Effector memory CD4-positive, alpha-beta T cell (primary cell): ENCODE measurements around the gene TSC22D4.

Source experiments
- DNase-seq, 3 donors: peaks; one replicate each; pipeline ENCODE4 v3.0.0-alpha.2; 2020
- H3K27ac ChIP-seq: 2 replicates; pipeline ENCODE4 v1.7.0; 2013; ENCODE audit warnings: mild to moderate bottlenecking, low read length, moderate library complexity; ENCODE audit not compliant: insufficient read depth, poor library complexity, severe bottlenecking
- H3K27me3 ChIP-seq: replicated peaks from 2 replicates; pipeline ENCODE4 v1.7.0; 2013; ENCODE audit warnings: mild to moderate bottlenecking, low read length; ENCODE audit not compliant: insufficient read depth, control insufficient read depth, poor library complexity, severe bottlenecking
- H3K36me3 ChIP-seq: 2 replicates; pipeline ENCODE4 v1.7.0; 2013; ENCODE audit warnings: mild to moderate bottlenecking, low read length, moderate library complexity; ENCODE audit not compliant: control insufficient read depth, insufficient read depth
- H3K4me1 ChIP-seq: 2 replicates; pipeline ENCODE4 v1.7.0; 2013; ENCODE audit warnings: low read length, mild to moderate bottlenecking; ENCODE audit not compliant: control insufficient read depth, insufficient read depth, poor library complexity, severe bottlenecking
- H3K4me3 ChIP-seq: 2 replicates; pipeline ENCODE4 v1.7.0; 2013; ENCODE audit warnings: low read length, low read depth, mild to moderate bottlenecking; ENCODE audit not compliant: insufficient read depth, poor library complexity, severe bottlenecking
- H3K9me3 ChIP-seq: 2 replicates; pipeline ENCODE4 v1.7.0; 2013; ENCODE audit warnings: mild to moderate bottlenecking, low read length, moderate library complexity; ENCODE audit not compliant: control insufficient read depth

TSC22D4 gene

GRCh38 chr7:100429637-100430492 lies 49.1 kb downstream of the TSC22D4 start, which contains the start of gene MEPCE:
Gene MEPCE, plus strand, starts transcription at chr7:100429831. Its CDS starts 188 bp downstream, at chr7:100430019.
- Histone ChIP-seq H3K27ac (peak within 1 kb of the TSS; percentile 100), H3K36me3 (peaks cover 21% of the 10 kb centered on the region), H3K9me3 (no peaks in the 10 kb centered on the region), H3K4me3 (peak within 1 kb of the TSS; percentile 86), H3K4me1 (peaks cover 27% of the 10 kb centered on the region), H3K27me3 (no peaks in the 10 kb centered on the region)
- DNase-seq: peak; percentile 90 to 91 (median 91)

DNA sequence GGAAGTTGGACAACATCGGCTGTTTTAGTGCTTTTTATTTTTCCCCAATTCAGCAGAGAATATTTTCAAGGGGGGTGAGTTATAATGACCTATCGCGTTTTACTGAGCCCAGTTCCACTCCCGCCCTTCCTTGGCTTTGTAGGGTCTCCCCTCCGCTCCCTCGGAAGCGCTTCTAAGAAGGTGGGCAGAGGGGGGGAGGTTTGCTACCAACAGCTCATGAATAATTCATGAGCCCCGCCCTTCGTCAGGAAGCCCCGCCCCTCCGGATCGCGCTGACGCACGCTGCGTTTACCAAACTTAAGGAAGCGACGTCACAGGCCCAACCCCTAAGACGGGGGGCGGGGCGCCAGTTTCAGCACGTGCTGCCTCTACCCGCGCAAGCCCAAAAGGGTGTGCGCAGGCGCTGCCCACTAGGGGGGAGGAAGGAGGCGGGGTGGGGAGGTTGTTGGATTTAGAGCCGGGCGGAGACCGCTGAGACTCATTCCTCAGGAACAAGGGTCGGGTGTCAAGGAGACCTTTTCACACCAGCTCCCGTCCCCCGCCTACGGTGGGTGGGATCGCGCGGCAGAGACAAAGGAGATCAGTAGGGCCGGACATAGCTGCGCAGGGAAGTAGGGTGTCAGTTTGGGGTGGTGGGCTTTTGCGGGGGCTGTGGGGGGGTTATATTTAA lies 49.9 kb downstream of the TSC22D4 start:
- Histone ChIP-seq H3K4me1 (peaks cover 20% of the 10 kb centered on the region), H3K27ac (peak overlapping the region; percentile 100), H3K27me3 (no peaks in the 10 kb centered on the region), H3K4me3 (peak overlapping the region; percentile 86), H3K9me3 (no peaks in the 10 kb centered on the region), H3K36me3 (peaks cover 15% of the 10 kb centered on the region)
- peak; percentile 100 for DNase-seq

DNA sequence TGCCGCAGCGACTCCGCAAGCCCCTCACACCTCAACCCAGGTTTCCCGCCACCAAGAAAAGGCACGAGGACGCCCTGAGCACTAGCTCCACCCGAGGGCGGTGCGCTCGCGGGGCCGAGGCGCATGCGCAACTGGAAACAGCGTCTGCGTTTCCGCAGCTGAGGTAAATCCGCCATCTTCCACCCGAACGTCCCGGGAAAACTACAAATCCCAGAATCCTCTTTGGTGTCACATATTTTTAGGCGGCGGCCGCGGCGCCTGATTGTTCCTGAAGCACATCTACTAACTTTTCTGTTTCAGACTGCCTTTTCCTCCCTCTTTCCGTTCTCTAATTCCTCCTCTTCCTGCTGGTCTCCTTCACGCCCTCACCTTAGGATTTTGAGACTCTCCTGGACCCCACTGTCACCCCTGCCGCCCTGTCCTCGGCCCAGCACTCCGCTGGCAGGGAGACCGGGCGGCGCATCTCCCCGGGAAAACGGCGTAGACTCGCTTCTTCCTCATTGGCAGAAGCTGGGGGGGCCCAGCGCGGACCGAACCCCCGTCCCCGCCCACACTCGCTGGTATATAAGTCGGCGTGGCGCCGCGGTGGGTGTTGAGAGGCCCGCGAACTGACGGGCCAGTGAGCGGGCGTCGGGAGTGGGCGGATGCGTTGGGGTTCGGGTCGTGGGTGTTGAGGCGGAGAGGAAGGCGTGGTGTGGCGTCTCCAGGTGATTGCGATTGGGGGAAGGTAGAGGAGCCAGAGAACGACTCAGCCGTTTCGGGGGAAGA lies 50.6 kb downstream of the TSC22D4 start, which contains the start of gene ZCWPW1:
TSS of gene ZCWPW1 (minus strand) at position 505 of the 768 bp plus-strand sequence. CDS start 8,054 bp downstream, outside the sequence.
- H3K9me3 ChIP-seq: no peaks in the 10 kb centered on the region
- peaks cover 20% of the 10 kb centered on the region for H3K4me1 ChIP-seq
- H3K4me3 ChIP-seq: peak within 1 kb of the TSS; percentile 86
- peak within 1 kb of the TSS; percentile 100 for H3K27ac ChIP-seq
- H3K27me3 ChIP-seq: no peaks in the 10 kb centered on the region
- H3K36me3 ChIP-seq: peaks cover 9% of the 10 kb centered on the region
- peak; percentile 94 to 97 (median 95) for DNase-seq

GRCh38 chr7:100427762-100428198 lies 51.2 kb downstream of the TSC22D4 start:
- no peaks in the 10 kb centered on the region for H3K27me3 ChIP-seq
- H3K36me3 ChIP-seq: peaks cover 3% of the 10 kb centered on the region
- no peak overlapping the region for H3K4me3 ChIP-seq
- H3K27ac ChIP-seq: peak overlapping the region; percentile 100
- no peaks in the 10 kb centered on the region for H3K9me3 ChIP-seq
- no peak for DNase-seq
- peaks cover 19% of the 10 kb centered on the region for H3K4me1 ChIP-seq

- no peaks in the 10 kb centered on the region for H3K27me3 ChIP-seq
- DNase-seq: no peak
- peaks cover 13% of the 10 kb centered on the region for H3K4me1 ChIP-seq
- H3K27ac ChIP-seq: no peak overlapping the region
- no peaks in the 10 kb centered on the region for H3K9me3 ChIP-seq
- H3K4me3 ChIP-seq: no peak overlapping the region
- no peaks in the 10 kb centered on the region for H3K36me3 ChIP-seq
These were observed 52.5 kb downstream of the TSC22D4 start for GRCh38 chr7:100426516-100426915.

DNA sequence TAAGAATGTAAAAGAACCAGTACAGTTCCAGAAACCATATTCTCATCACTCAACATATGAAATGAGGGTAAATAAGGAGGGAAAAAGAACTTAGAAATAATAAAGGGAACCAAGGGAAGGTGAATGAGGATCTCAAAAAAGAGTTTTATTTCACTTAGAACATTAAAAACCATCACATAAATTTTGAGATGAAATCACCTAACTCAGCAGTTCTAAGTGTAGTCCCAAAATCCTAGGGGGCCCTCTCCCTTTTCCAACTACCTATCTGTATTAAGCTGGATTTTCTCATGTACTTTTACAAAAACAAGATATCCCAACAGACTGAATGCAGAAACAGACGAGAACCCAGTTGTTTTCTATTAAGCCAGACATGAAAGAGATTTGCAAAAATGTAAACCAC lies 53.7 kb downstream of the TSC22D4 start:
- no peak for DNase-seq
- Histone ChIP-seq H3K9me3 (no peaks in the 10 kb centered on the region), H3K27me3 (no peaks in the 10 kb centered on the region), H3K27ac (no peak overlapping the region), H3K4me1 (peaks cover 1% of the 10 kb centered on the region), H3K4me3 (no peak overlapping the region), H3K36me3 (no peaks in the 10 kb centered on the region)

- Histone ChIP-seq H3K36me3 (no peaks in the 10 kb centered on the region), H3K27ac (no peak overlapping the region)
These were observed 55.7 kb downstream of the TSC22D4 start for GRCh38 chr7:100423315-100423714.

GRCh38 chr7:100419660-100420226 lies 59.3 kb downstream of the TSC22D4 start:
- Histone ChIP-seq H3K9me3 (no peaks in the 10 kb centered on the region), H3K4me1 (no peaks in the 10 kb centered on the region), H3K36me3 (no peaks in the 10 kb centered on the region), H3K27me3 (no peaks in the 10 kb centered on the region), H3K27ac (no peak overlapping the region), H3K4me3 (no peak overlapping the region)
- DNase-seq: no peak

More at GRCh38 chr7:100423315-100423714, 55.7 kb downstream of the TSC22D4 start:
- H3K4me1 ChIP-seq: no peaks in the 10 kb centered on the region
- no peaks in the 10 kb centered on the region for H3K9me3 ChIP-seq
- no peak for DNase-seq
- H3K4me3 ChIP-seq: no peak overlapping the region
- no peaks in the 10 kb centered on the region for H3K27me3 ChIP-seq

- no peak overlapping the region for H3K4me3 ChIP-seq
- no peak for DNase-seq
- H3K27ac ChIP-seq: no peak overlapping the region
These were observed 59.9 kb downstream of the TSC22D4 start for GRCh38 chr7:100418930-100419659.

More at GRCh38 chr7:100418930-100419659, 59.9 kb downstream of the TSC22D4 start:
- H3K36me3 ChIP-seq: no peaks in the 10 kb centered on the region
- H3K4me1 ChIP-seq: no peaks in the 10 kb centered on the region
- H3K27me3 ChIP-seq: no peaks in the 10 kb centered on the region
- H3K9me3 ChIP-seq: no peaks in the 10 kb centered on the region
